Trophoblast cell (in vitro differentiated cells and primary cell): ENCODE data around the gene ZC3H6.

Experiments
- DNase-seq, 2 donors: peaks; one replicate each; pipeline ENCODE4 v3.0.0-alpha.2; 2016
- H2AFZ ChIP-seq: 2 replicates; pipeline ENCODE4 v1.6.1; 2013; ENCODE audit warnings: low read length, moderate library complexity, mild to moderate bottlenecking; ENCODE audit not compliant: insufficient read depth, poor library complexity
- H2AK5ac ChIP-seq: 2 replicates; pipeline ENCODE4 v1.6.1; 2013; ENCODE audit warnings: mild to moderate bottlenecking, low read length
- H2BK120ac ChIP-seq: 2 replicates; pipeline ENCODE4 v1.6.1; 2013; ENCODE audit warnings: low read length, mild to moderate bottlenecking, moderate library complexity; ENCODE audit not compliant: insufficient read depth, poor library complexity
- H2BK12ac ChIP-seq: 2 replicates; pipeline ENCODE4 v1.6.1; 2013; ENCODE audit warnings: mild to moderate bottlenecking, low read length, moderate library complexity
- H2BK5ac ChIP-seq: 2 replicates; pipeline ENCODE4 v1.6.1; 2013; ENCODE audit warnings: low read length, low read depth, moderate library complexity, mild to moderate bottlenecking; ENCODE audit not compliant: poor library complexity
- H3K14ac ChIP-seq: 2 replicates; pipeline ENCODE4 v1.6.1; 2013; ENCODE audit warnings: mild to moderate bottlenecking, low read length
- H3K18ac ChIP-seq: 2 replicates; pipeline ENCODE4 v1.6.1; 2013; ENCODE audit warnings: mild to moderate bottlenecking, low read length
- H3K23ac ChIP-seq: 2 replicates; pipeline ENCODE4 v1.6.1; 2013; ENCODE audit warnings: low read length
- H3K27ac ChIP-seq: 2 replicates; pipeline ENCODE4 v1.5.1; 2013; ENCODE audit warnings: low read depth, mild to moderate bottlenecking, inconsistent platforms, low read length, moderate library complexity
- H3K27me3 ChIP-seq: 2 replicates; pipeline ENCODE4 v1.6.1; 2013; ENCODE audit warnings: inconsistent platforms, mild to moderate bottlenecking, low read length, moderate library complexity; ENCODE audit not compliant: insufficient read depth
- H3K36me3 ChIP-seq, 2 experiments: 1 replicate in 1 of 2; 2 replicates in 1 of 2; pipeline ENCODE4 v1.6.1; 2013; ENCODE audit warnings: low read length in 2 of 2, mild to moderate bottlenecking in 2 of 2, moderate library complexity in 1 of 2; ENCODE audit not compliant: insufficient read depth in 2 of 2, control insufficient read depth in 1 of 2
- H3K4ac ChIP-seq: 2 replicates; pipeline ENCODE4 v1.6.1; 2013; ENCODE audit warnings: low read depth, mild to moderate bottlenecking, low read length, moderate library complexity
- H3K4me1 ChIP-seq, 2 experiments: 1 replicate in 1 of 2; 2 replicates in 1 of 2; pipeline ENCODE4 v1.6.1; 2013; ENCODE audit warnings: low read length in 2 of 2, mild to moderate bottlenecking in 2 of 2, moderate library complexity in 1 of 2; ENCODE audit not compliant: insufficient read depth in 2 of 2, control insufficient read depth in 1 of 2
- H3K4me2 ChIP-seq: 2 replicates; pipeline ENCODE4 v1.6.1; 2013; ENCODE audit warnings: inconsistent platforms, mild to moderate bottlenecking, low read length, moderate library complexity
- H3K4me3 ChIP-seq: 2 replicates; pipeline ENCODE4 v1.5.1; 2013; ENCODE audit warnings: mild to moderate bottlenecking, low read depth, low read length, inconsistent platforms
- H3K79me1 ChIP-seq: one replicate; pipeline ENCODE4 v1.6.1; 2013; ENCODE audit warnings: low read length
- H3K79me2 ChIP-seq: 2 replicates; pipeline ENCODE4 v1.6.1; 2013; ENCODE audit warnings: low read length, mild to moderate bottlenecking; ENCODE audit not compliant: control insufficient read depth, insufficient read depth, poor library complexity
- H3K9ac ChIP-seq: 2 replicates; pipeline ENCODE4 v1.6.1; 2013; ENCODE audit warnings: mild to moderate bottlenecking, low read length
- H3K9me3 ChIP-seq: 2 replicates; pipeline ENCODE4 v1.6.1; 2013; ENCODE audit warnings: low read depth, mild to moderate bottlenecking, control low read depth, inconsistent platforms, low read length; ENCODE audit not compliant: insufficient read depth
- H4K12ac ChIP-seq: 2 replicates; pipeline ENCODE4 v1.6.1; 2013; ENCODE audit warnings: low read depth, mild to moderate bottlenecking, low read length, moderate library complexity
- H4K8ac ChIP-seq: 2 replicates; pipeline ENCODE4 v1.6.1; 2013; ENCODE audit warnings: low read depth, mild to moderate bottlenecking, low read length, moderate library complexity
- H4K91ac ChIP-seq: one replicate; pipeline ENCODE4 v1.6.1; 2013; ENCODE audit warnings: low read depth, mild to moderate bottlenecking, low read length, moderate library complexity
- WGBS: extraction: QIAGEN DNeasy Blood & Tissue Kit; methylation state at CpG from one replicate; pipeline ENCODE4 v1.1.7; 2013; ENCODE audit warnings: missing lambda C conversion rate; ENCODE audit not compliant: insufficient read length, insufficient coverage; ENCODE audit errors: extremely low coverage; 5-methylcytosine and 5-hydroxymethylcytosine counted together

Gene ZC3H6

GRCh38 chr2:112253261-112253815 lies 22.1 kb upstream of the ZC3H6 start:
- no CpG with 5 or more reads among the region's 5 CpGs for WGBS
- no peak overlapping the region for H4K12ac ChIP-seq

GRCh38 chr2:112254466-112255240 lies 20.7 kb upstream of the ZC3H6 start, which contains the start of gene ZC3H8:
Gene ZC3H8, minus strand, starts transcription at chr2:112255042. Its CDS starts 61 bp downstream, at chr2:112254981.
- no CpG with 5 or more reads among the region's 68 CpGs for WGBS
- H3K23ac ChIP-seq, result no peak within 1 kb of the TSS
- H4K91ac ChIP-seq, result peak within 1 kb of the TSS; percentile 61
- H3K9ac ChIP-seq, result peak within 1 kb of the TSS; percentile 91
- no peaks in the 10 kb centered on the region for H3K36me3 ChIP-seq
- peak within 1 kb of the TSS; percentile 34 for H4K12ac ChIP-seq
- H2BK120ac ChIP-seq, result peak within 1 kb of the TSS; percentile 83
- no peaks in the 10 kb centered on the region for H3K27me3 ChIP-seq
- H3K4me2 ChIP-seq, result peak within 1 kb of the TSS; percentile 99
- no peaks in the 10 kb centered on the region for H3K4me1 ChIP-seq
- peak within 1 kb of the TSS; percentile 96 for H2AFZ ChIP-seq
- peak within 1 kb of the TSS; percentile 60 for H3K4ac ChIP-seq
- H3K9me3 ChIP-seq, result no peaks in the 10 kb centered on the region
- H3K27ac ChIP-seq, result peak within 1 kb of the TSS; percentile 73
- peak; percentile 92 to 98 for DNase-seq
- H3K14ac ChIP-seq, result peak within 1 kb of the TSS; percentile 87
- H2AK5ac ChIP-seq, result no peak within 1 kb of the TSS
- peak within 1 kb of the TSS; percentile 66 for H2BK5ac ChIP-seq
- H3K79me1 ChIP-seq, result peaks cover 7% of the 10 kb centered on the region
- peak within 1 kb of the TSS; percentile 80 for H3K4me3 ChIP-seq
- no peaks in the 10 kb centered on the region for H3K79me2 ChIP-seq
- H2BK12ac ChIP-seq, result no peak within 1 kb of the TSS
- H3K18ac ChIP-seq, result peak within 1 kb of the TSS; percentile 95
- peak within 1 kb of the TSS; percentile 91 for H4K8ac ChIP-seq

More at GRCh38 chr2:112253261-112253815, 22.1 kb upstream of the ZC3H6 start:
- no peak overlapping the region for H3K14ac ChIP-seq
- H3K23ac ChIP-seq, result no peak overlapping the region
- H2BK12ac ChIP-seq, result no peak overlapping the region
- H2BK120ac ChIP-seq, result no peak overlapping the region
- no peak overlapping the region for H2AK5ac ChIP-seq
- no peak overlapping the region for H3K4me2 ChIP-seq
- H3K79me2 ChIP-seq, result no peaks in the 10 kb centered on the region
- peaks cover 7% of the 10 kb centered on the region for H3K79me1 ChIP-seq
- H3K4ac ChIP-seq, result no peak overlapping the region
- H2BK5ac ChIP-seq, result no peak overlapping the region
- H4K91ac ChIP-seq, result no peak overlapping the region
- H3K27ac ChIP-seq, result no peak overlapping the region
- H3K4me3 ChIP-seq, result no peak overlapping the region
- H3K9ac ChIP-seq, result no peak overlapping the region
- DNase-seq, result no peak
- H3K9me3 ChIP-seq, result no peaks in the 10 kb centered on the region
- H3K4me1 ChIP-seq, result no peaks in the 10 kb centered on the region
- no peak overlapping the region for H3K18ac ChIP-seq
- no peak overlapping the region for H4K8ac ChIP-seq
- H3K36me3 ChIP-seq, result peaks cover 0 to 3% of the 10 kb centered on the region in 2 experiments
- H2AFZ ChIP-seq, result no peak overlapping the region
- H3K27me3 ChIP-seq, result no peaks in the 10 kb centered on the region

- H3K9ac ChIP-seq, result no peak overlapping the region
- WGBS, result no CpG with 5 or more reads among the region's 2 CpGs
Measured at GRCh38 chr2:112255875-112256274, 19.5 kb upstream of the ZC3H6 start.

GRCh38 chr2:112256654-112257053 lies 18.7 kb upstream of the ZC3H6 start:
- Histone ChIP-seq H2BK5ac (no peak overlapping the region), H2BK12ac (no peak overlapping the region), H3K23ac (no peak overlapping the region), H3K9ac (no peak overlapping the region), H2AFZ (no peak overlapping the region), H2AK5ac (no peak overlapping the region), H3K4ac (no peak overlapping the region), H3K9me3 (no peaks in the 10 kb centered on the region), H4K8ac (no peak overlapping the region), H3K4me3 (no peak overlapping the region), H2BK120ac (no peak overlapping the region), H3K36me3 (no peaks in the 10 kb centered on the region), H4K91ac (no peak overlapping the region), H3K27ac (no peak overlapping the region), H4K12ac (no peak overlapping the region), H3K18ac (no peak overlapping the region), H3K4me2 (no peak overlapping the region), H3K79me1 (peaks cover 7% of the 10 kb centered on the region), H3K79me2 (no peaks in the 10 kb centered on the region), H3K27me3 (no peaks in the 10 kb centered on the region), H3K4me1 (no peaks in the 10 kb centered on the region), H3K14ac (no peak overlapping the region)
- DNase-seq, result no peak
- no CpG with 5 or more reads among the region's 2 CpGs for WGBS

More at GRCh38 chr2:112255875-112256274, 19.5 kb upstream of the ZC3H6 start:
- H3K4me3 ChIP-seq, result no peak overlapping the region
- no peak for DNase-seq
- H2AK5ac ChIP-seq, result no peak overlapping the region
- no peaks in the 10 kb centered on the region for H3K36me3 ChIP-seq
- H2BK5ac ChIP-seq, result no peak overlapping the region
- no peak overlapping the region for H2AFZ ChIP-seq
- H2BK12ac ChIP-seq, result no peak overlapping the region
- H3K79me1 ChIP-seq, result peaks cover 7% of the 10 kb centered on the region
- no peak overlapping the region for H4K8ac ChIP-seq
- H3K23ac ChIP-seq, result no peak overlapping the region
- H3K79me2 ChIP-seq, result no peaks in the 10 kb centered on the region
- no peak overlapping the region for H4K12ac ChIP-seq
- H3K4ac ChIP-seq, result no peak overlapping the region
- no peak overlapping the region for H2BK120ac ChIP-seq
- H3K27me3 ChIP-seq, result no peaks in the 10 kb centered on the region
- no peaks in the 10 kb centered on the region for H3K4me1 ChIP-seq
- H3K4me2 ChIP-seq, result no peak overlapping the region
- H3K27ac ChIP-seq, result no peak overlapping the region
- no peak overlapping the region for H3K18ac ChIP-seq
- H4K91ac ChIP-seq, result no peak overlapping the region
- no peaks in the 10 kb centered on the region for H3K9me3 ChIP-seq
- no peak overlapping the region for H3K14ac ChIP-seq
